ENCODE data around the gene ERVK3-1. TPM values are rescaled to one million over a fixed set of nuclear protein-coding genes. Genes with fewer than 3 reads are reported as not detected.

The ERVK3-1 gene
- total RNA-seq, 4 donors from 2014 or later = 13.3 to 58.9 (median 36.2) TPM

DNA sequence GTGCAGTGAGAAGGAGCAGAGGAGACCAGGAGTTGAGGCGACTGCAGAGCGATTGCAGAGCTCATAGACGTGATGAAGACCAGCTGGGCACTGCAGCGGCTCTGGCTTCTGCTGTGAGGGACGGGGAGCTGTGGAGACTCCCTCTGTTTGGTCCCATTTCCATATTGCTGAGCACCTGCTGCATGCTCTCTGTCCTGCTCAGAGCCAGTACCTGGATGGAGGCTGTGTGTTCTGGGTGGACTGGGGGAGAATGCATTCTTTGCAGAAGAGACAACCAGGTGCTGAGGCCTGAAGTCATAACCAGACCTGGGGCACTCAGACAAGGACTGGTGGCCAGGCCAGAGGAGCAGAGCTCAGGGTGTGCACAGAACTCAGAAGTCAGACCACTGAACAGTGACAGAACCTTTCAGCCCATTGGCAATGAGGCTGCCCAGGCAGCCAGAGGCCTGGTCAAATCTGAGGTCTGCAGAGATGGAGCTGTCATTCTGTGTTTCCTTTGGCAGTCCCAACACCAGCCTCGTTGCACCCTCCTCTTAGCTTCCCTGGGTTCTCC is 49.4 kb downstream of the ERVK3-1 start:
- H3K27me3 ChIP-seq = peaks cover 34% of the 10 kb centered on the region
- no peak overlapping the region for H3K4me3 ChIP-seq
- peaks cover 0 to 20% (median 13%) of the 10 kb centered on the region in 4 donors for H3K4me1 ChIP-seq
- H3K36me3 ChIP-seq = no peaks in the 10 kb centered on the region
- H3K27ac ChIP-seq = no peak overlapping the region
- intact Hi-C loops (cut with DNase I; ENCODE audit: low total_unique reads) (no loop called here), in situ Hi-C loops (cut with MboI; ENCODE audit: low pct_ligation_motif_present in 1 of 4, low pct_unique_long_range_greater_than_20kb in 1 of 4, low sequenced_read_pairs in 3 of 4) (no loop called here)
- TF ChIP-seq, protein P1, sequence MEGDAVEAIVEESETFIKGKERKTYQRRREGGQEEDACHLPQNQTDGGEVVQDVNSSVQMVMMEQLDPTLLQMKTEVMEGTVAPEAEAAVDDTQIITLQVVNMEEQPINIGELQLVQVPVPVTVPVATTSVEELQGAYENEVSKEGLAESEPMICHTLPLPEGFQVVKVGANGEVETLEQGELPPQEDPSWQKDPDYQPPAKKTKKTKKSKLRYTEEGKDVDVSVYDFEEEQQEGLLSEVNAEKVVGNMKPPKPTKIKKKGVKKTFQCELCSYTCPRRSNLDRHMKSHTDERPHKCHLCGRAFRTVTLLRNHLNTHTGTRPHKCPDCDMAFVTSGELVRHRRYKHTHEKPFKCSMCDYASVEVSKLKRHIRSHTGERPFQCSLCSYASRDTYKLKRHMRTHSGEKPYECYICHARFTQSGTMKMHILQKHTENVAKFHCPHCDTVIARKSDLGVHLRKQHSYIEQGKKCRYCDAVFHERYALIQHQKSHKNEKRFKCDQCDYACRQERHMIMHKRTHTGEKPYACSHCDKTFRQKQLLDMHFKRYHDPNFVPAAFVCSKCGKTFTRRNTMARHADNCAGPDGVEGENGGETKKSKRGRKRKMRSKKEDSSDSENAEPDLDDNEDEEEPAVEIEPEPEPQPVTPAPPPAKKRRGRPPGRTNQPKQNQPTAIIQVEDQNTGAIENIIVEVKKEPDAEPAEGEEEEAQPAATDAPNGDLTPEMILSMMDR (IDR thresholded peaks at IDR 0.05) = no peak
- TF ChIP-seq EP300 (IDR thresholded peaks at IDR 0.05; ENCODE audit: low read depth) (no peak), POLR2AphosphoS5 (IDR thresholded peaks at IDR 0.05) (no peak), POLR2A (IDR thresholded peaks at IDR 0.05) (no peak)
- DNase-seq = no peak
- no peaks in the 10 kb centered on the region for H3K9me3 ChIP-seq
- WGBS, 2 donors (ENCODE audit: low coverage in 1 of 2) = 80% methylated on average over 6 of the region's 6 CpGs; no CpG with 5 or more reads in 1 of the 2 donors

DNA sequence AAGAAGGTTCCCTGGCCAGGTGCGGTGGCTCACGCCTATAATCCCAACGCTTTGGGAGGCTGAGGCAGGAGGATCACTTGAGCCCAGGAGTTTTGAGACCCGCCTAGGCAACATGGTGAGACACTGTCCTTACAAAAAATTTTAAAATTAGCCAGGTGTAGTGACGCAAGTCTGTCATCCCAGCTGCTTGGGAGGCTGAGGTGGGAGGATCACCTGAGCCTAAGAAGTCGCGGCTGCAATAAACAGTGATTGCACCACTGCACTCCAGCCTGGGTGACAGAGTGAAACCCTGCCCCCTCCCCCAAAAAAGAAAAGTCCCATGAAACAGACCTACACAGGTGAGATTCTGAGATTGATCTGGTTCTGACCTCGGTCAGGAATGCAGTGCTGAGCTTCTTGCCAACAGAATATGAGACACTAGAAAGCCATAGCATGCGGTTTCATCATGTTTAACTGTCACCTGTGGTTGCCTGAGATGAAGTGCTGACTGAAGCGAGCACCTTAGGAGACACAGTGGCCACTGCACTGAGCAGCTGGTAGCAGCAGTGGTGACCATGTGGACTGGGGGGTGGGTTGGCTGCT is 50.1 kb downstream of the ERVK3-1 start:
- H3K27me3 ChIP-seq = peaks cover 26% of the 10 kb centered on the region
- 90 to 100% methylated on average over 1 to 10 of the region's 10 CpGs for WGBS, 2 donors (ENCODE audit: low coverage in 1 of 2)
- in situ Hi-C loops (cut with MboI; ENCODE audit: low pct_ligation_motif_present in 1 of 4, low pct_unique_long_range_greater_than_20kb in 1 of 4, low sequenced_read_pairs in 3 of 4) (no loop called here), intact Hi-C loops (cut with DNase I; ENCODE audit: low total_unique reads) (no loop called here)
- no peaks in the 10 kb centered on the region for H3K36me3 ChIP-seq
- peaks cover 0 to 13% (median 9%) of the 10 kb centered on the region in 4 donors for H3K4me1 ChIP-seq
- no peak overlapping the region for H3K27ac ChIP-seq
- no peak overlapping the region for H3K4me3 ChIP-seq
- no peak for DNase-seq
- H3K9me3 ChIP-seq = no peaks in the 10 kb centered on the region
- TF ChIP-seq EP300 (IDR thresholded peaks at IDR 0.05; ENCODE audit: low read depth) (no peak), POLR2AphosphoS5 (IDR thresholded peaks at IDR 0.05) (no peak)
- TF ChIP-seq, protein P1 (IDR thresholded peaks at IDR 0.05) = no peak

DNA sequence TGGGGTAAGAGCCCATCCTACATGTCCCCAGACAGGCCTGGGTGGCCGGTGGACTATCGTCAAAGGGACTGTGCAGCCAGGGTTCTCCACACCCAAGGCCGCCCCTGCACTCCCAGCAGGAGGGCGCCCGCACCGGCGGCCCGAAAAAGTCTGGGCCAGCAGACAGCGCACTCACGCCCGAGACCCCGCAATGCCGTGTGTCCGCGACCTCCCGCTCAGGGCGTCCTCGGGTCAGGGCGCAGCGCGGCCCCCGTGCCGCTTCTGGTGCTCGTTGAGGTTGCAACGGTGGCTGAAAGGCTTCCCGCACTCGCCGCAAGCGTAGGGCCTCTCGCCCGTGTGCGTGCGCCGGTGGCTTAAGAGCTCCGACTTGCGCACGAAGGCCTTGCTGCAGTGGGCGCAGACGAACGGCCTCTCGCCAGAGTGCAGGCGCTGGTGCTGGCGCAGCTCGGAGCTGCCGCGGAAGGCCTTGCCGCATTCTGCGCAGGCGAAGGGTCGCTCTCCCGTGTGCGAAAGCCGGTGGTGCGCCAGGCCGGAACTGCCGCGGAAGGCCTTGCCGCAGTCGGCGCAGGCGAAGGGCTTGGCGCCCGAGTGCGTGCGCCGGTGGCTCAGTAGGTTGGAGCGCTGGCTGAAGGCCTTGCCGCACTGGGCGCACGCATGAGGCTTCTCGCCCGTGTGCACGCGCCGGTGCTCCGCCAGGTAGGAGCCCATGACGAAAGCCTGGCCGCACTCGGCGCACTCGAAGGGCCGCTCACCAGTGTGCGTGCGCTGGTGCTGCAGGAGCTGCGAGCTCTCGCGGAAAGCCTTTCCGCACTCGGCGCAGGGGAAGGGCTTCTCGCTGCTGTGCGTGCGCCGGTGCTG is 51.0 kb downstream of the ERVK3-1 start:
- Histone ChIP-seq H3K9me3 (no peaks in the 10 kb centered on the region), H3K4me1 (peaks cover 0 to 10% (median 7%) of the 10 kb centered on the region in 4 donors), H3K27ac (no peak overlapping the region), H3K4me3 (peak overlapping the region in 2 of 4 donors; percentile 22 to 30), H3K36me3 (no peaks in the 10 kb centered on the region), H3K27me3 (peaks cover 18% of the 10 kb centered on the region)
- WGBS, 2 donors (ENCODE audit: low coverage in 1 of 2) = 60 to 74% methylated on average over 10 to 45 of the region's 94 CpGs
- no peak for DNase-seq
- TF ChIP-seq POLR2AphosphoS5 (IDR thresholded peaks at IDR 0.05) = no peak
- TF ChIP-seq POLR2A (IDR thresholded peaks at IDR 0.05) = no peak
- intact Hi-C loops (cut with DNase I; ENCODE audit: low total_unique reads) = no loop called here
- in situ Hi-C loops (cut with MboI; ENCODE audit: low pct_ligation_motif_present in 1 of 4, low pct_unique_long_range_greater_than_20kb in 1 of 4, low sequenced_read_pairs in 3 of 4) = no loop called here

DNA sequence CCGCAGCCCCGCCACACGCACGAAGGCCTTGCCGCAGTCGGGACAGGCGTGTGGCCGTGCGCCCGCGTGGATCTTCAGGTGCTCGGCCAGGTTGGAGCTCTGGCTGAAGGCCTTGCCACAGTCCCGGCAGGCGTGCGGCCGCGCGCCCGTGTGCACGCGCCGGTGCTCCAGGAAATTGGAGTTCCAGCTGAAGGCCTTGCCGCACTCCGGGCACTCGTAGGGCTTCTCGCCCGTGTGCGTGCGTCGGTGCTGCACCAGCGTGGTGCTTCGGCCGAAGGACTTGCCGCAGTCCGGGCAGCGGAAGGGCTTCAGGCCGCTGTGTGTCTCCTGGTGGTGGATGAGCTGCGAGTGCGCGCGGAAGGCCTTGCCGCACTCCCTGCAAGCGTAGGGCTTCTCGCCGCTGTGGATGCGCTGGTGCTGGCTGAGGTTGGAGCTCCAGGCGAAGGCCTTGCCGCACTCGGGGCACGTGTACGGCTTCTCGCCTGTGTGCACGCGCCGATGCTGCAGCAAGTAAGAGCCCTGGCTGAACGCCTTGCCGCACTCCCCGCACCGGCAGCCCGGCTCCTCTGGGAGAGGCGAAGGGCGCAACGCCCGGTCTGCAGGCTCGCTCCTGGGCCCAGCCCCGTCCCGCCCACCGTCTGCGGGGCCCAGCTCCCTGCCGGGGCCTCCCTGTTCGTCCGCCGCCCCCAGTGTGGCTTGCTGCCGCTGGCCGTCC is 51.7 kb downstream of the ERVK3-1 start:
- Histone ChIP-seq H3K27me3 (peaks cover 10% of the 10 kb centered on the region), H3K27ac (no peak overlapping the region), H3K36me3 (no peaks in the 10 kb centered on the region), H3K9me3 (no peaks in the 10 kb centered on the region), H3K4me3 (peak overlapping the region in 2 of 4 donors; percentile 22 to 30), H3K4me1 (peaks cover 0 to 15% (median 14%) of the 10 kb centered on the region in 4 donors)
- no peak for DNase-seq
- TF ChIP-seq EP300 (IDR thresholded peaks at IDR 0.05; ENCODE audit: low read depth) (no peak), POLR2A (IDR thresholded peaks at IDR 0.05) (no peak), POLR2AphosphoS5 (IDR thresholded peaks at IDR 0.05) (no peak)
- TF ChIP-seq, protein P1 (IDR thresholded peaks at IDR 0.05) = no peak
- in situ Hi-C loops (cut with MboI; ENCODE audit: low pct_ligation_motif_present in 1 of 4, low pct_unique_long_range_greater_than_20kb in 1 of 4, low sequenced_read_pairs in 3 of 4) (no loop called here), intact Hi-C loops (cut with DNase I; ENCODE audit: low total_unique reads) (no loop called here)
- 50 to 80% methylated on average over 2 to 73 of the region's 75 CpGs for WGBS, 2 donors (ENCODE audit: low coverage in 1 of 2)

Data from transverse colon (tissue), 4 donors.